Mesendoderm (in vitro differentiated cells): ENCODE measurements around the gene NRXN3.

Experiments used
- DNase-seq: peaks from one replicate; pipeline ENCODE4 v3.0.0; 2013
- H2AK5ac ChIP-seq: 2 replicates; pipeline ENCODE4 v1.6.1; 2013; ENCODE audit warnings: low read length, inconsistent platforms
- H2BK120ac ChIP-seq: 2 replicates; pipeline ENCODE4 v1.6.1; 2013; ENCODE audit warnings: low read depth, mild to moderate bottlenecking, low read length, moderate library complexity, mixed read lengths
- H2BK15ac ChIP-seq: replicated peaks from 2 replicates; pipeline ENCODE4 v1.6.1; 2013; ENCODE audit warnings: low read depth, mild to moderate bottlenecking, moderate library complexity
- H2BK5ac ChIP-seq: 2 replicates; pipeline ENCODE4 v1.6.1; 2013; ENCODE audit warnings: low read length, inconsistent platforms
- H3K18ac ChIP-seq: 2 replicates; pipeline ENCODE4 v1.6.1; 2013; ENCODE audit warnings: mild to moderate bottlenecking, low read length, mixed read lengths
- H3K23ac ChIP-seq: one replicate; pipeline ENCODE4 v1.6.1; 2013; ENCODE audit warnings: low read length
- H3K27ac ChIP-seq: 2 replicates; pipeline ENCODE4 v1.5.1; 2013; ENCODE audit warnings: low read depth, mild to moderate bottlenecking, inconsistent platforms, low read length, moderate library complexity
- H3K27me3 ChIP-seq: 2 replicates; pipeline ENCODE4 v1.6.1; 2013; ENCODE audit warnings: low read length, control low read depth, mild to moderate bottlenecking, inconsistent platforms; ENCODE audit not compliant: insufficient read depth, poor library complexity
- H3K36me3 ChIP-seq: 2 replicates; pipeline ENCODE4 v1.6.1; 2013; ENCODE audit warnings: low read length, inconsistent platforms; ENCODE audit not compliant: control insufficient read depth, insufficient read depth
- H3K4ac ChIP-seq: one replicate; pipeline ENCODE4 v1.6.1; 2013; ENCODE audit warnings: low read depth, mild to moderate bottlenecking, low read length, moderate library complexity
- H3K4me1 ChIP-seq: 2 replicates; pipeline ENCODE4 v1.6.1; 2013; ENCODE audit warnings: low read depth, low read length, inconsistent platforms; ENCODE audit not compliant: control insufficient read depth
- H3K4me2 ChIP-seq: 2 replicates; pipeline ENCODE4 v1.6.1; 2013; ENCODE audit warnings: low read length
- H3K4me3 ChIP-seq: 2 replicates; pipeline ENCODE4 v1.5.1; 2013; ENCODE audit warnings: mild to moderate bottlenecking, low read length
- H3K56ac ChIP-seq: one replicate; pipeline ENCODE4 v1.6.1; 2013; ENCODE audit warnings: low read length
- H3K79me1 ChIP-seq: 2 replicates; pipeline ENCODE4 v1.6.1; 2013; ENCODE audit warnings: low read length, inconsistent platforms
- H3K79me2 ChIP-seq: 2 replicates; pipeline ENCODE4 v1.6.1; 2013; ENCODE audit warnings: mild to moderate bottlenecking, low read length; ENCODE audit not compliant: control insufficient read depth, insufficient read depth
- H3K9ac ChIP-seq: 2 replicates; pipeline ENCODE4 v1.6.1; 2013; ENCODE audit warnings: low read length, inconsistent platforms
- H4K5ac ChIP-seq: one replicate; pipeline ENCODE4 v1.6.1; 2013; ENCODE audit warnings: low read length
- H4K8ac ChIP-seq: one replicate; pipeline ENCODE4 v1.6.1; 2013; ENCODE audit warnings: low read depth, mild to moderate bottlenecking, control low read depth, low read length, moderate library complexity
- WGBS: extraction: QIAGEN DNeasy Blood & Tissue Kit; methylation state at CpG from one replicate; pipeline ENCODE4 v1.1.7; 2013; ENCODE audit warnings: low lambda C conversion rate, missing lambda C conversion rate; ENCODE audit not compliant: insufficient coverage; ENCODE audit errors: extremely low coverage; 5-methylcytosine and 5-hydroxymethylcytosine counted together

NRXN3 gene

DNA sequence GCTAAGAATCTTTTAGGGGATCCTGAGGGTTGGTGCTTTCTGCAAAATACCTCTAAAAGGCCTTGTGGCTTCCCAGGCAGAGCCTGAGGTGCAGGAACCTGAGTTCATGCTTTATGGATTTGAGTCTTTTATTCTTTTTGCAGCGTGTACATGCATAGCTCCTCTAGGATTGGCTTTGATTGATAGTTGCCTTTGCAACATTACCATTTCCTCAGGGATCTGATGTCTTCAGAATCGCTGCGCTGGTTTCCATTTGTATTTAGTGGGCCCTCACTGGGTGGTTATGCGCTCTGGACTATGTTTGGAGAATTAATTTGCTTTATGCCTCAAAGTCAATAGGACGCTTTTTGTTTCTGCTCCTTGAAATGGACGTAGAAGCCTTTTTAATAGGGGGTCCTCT, 16.1 kb downstream of the NRXN3 start:
- Histone ChIP-seq H3K4me1 (no peaks in the 10 kb centered on the region), H2BK5ac (no peak overlapping the region), H3K4ac (no peak overlapping the region), H3K79me1 (no peaks in the 10 kb centered on the region), H3K4me3 (no peak overlapping the region), H2BK120ac (no peak overlapping the region), H3K36me3 (no peaks in the 10 kb centered on the region), H4K5ac (no peak overlapping the region), H2AK5ac (no peak overlapping the region), H3K56ac (no peak overlapping the region), H2BK15ac (no peak overlapping the region), H3K27me3 (no peaks in the 10 kb centered on the region), H3K27ac (no peak overlapping the region), H3K4me2 (no peak overlapping the region), H3K79me2 (no peaks in the 10 kb centered on the region), H3K18ac (no peak overlapping the region), H3K23ac (no peak overlapping the region), H3K9ac (no peak overlapping the region), H4K8ac (no peak overlapping the region)
- DNase-seq = no peak
- no CpG with 5 or more reads among the region's 6 CpGs for whole genome bisulfite sequencing

DNA sequence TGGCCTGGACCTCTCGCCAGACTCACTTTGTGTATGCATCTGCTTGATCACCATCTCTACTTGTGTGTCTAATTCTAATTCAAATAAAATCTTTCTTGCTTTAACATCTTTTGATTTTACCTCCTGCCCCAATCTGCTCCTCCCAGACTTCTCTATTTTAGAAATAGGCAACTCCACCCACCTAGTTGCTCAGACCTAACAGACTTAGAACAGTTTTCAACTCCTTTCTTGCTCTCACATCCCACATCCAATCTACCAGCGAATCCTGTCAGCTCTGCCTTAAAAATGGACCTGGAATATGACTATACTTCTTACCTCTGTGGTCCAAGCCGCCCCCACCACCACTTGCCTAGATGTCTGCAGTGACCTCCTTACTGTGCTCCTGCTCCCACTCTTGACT, 18.7 kb downstream of the NRXN3 start:
- H4K8ac ChIP-seq = no peak overlapping the region
- H3K79me1 ChIP-seq = no peaks in the 10 kb centered on the region
- H3K18ac ChIP-seq = no peak overlapping the region
- H2AK5ac ChIP-seq = no peak overlapping the region
- H3K4me2 ChIP-seq = no peak overlapping the region
- H4K5ac ChIP-seq = no peak overlapping the region
- H2BK15ac ChIP-seq = no peak overlapping the region
- H3K4me3 ChIP-seq = no peak overlapping the region
- H3K79me2 ChIP-seq = no peaks in the 10 kb centered on the region
- no CpG with 5 or more reads among the region's 3 CpGs for whole genome bisulfite sequencing
- no peaks in the 10 kb centered on the region for H3K4me1 ChIP-seq
- DNase-seq = no peak
- no peak overlapping the region for H3K56ac ChIP-seq
- H3K27ac ChIP-seq = no peak overlapping the region
- H3K27me3 ChIP-seq = no peaks in the 10 kb centered on the region
- no peak overlapping the region for H2BK5ac ChIP-seq
- no peak overlapping the region for H3K9ac ChIP-seq
- H2BK120ac ChIP-seq = no peak overlapping the region
- no peaks in the 10 kb centered on the region for H3K36me3 ChIP-seq
- no peak overlapping the region for H3K4ac ChIP-seq
- H3K23ac ChIP-seq = no peak overlapping the region

DNA sequence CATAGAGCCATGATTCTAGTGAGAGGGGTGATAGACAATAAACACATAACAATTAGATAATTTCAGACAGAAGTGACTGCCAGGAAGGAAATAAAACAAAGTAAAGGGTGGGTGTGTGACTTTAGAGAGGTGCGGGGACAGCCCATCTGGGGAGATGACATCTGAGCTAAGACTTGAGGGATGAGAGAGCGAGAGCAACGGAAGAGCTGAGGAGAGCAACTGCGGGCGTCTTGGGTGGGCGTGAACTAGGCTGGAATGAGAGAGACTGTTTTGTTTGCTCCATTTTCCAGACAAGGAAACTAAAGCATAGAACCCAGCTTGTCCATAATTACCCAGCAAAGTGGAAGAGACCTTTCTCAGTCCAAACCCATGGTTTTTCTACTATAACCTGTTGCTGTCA, 25.3 kb downstream of the NRXN3 start:
- no peak overlapping the region for H3K9ac ChIP-seq
- H3K23ac ChIP-seq = no peak overlapping the region
- H3K27ac ChIP-seq = no peak overlapping the region
- H3K18ac ChIP-seq = no peak overlapping the region
- no peak overlapping the region for H3K4ac ChIP-seq
- H3K4me3 ChIP-seq = no peak overlapping the region
- H3K36me3 ChIP-seq = no peaks in the 10 kb centered on the region
- no peak overlapping the region for H4K5ac ChIP-seq
- no peak overlapping the region for H2BK120ac ChIP-seq
- no peaks in the 10 kb centered on the region for H3K4me1 ChIP-seq
- H4K8ac ChIP-seq = no peak overlapping the region
- DNase-seq = no peak
- no peak overlapping the region for H2BK15ac ChIP-seq
- no peaks in the 10 kb centered on the region for H3K79me1 ChIP-seq
- no peak overlapping the region for H2BK5ac ChIP-seq
- H3K27me3 ChIP-seq = no peaks in the 10 kb centered on the region
- no peak overlapping the region for H3K56ac ChIP-seq
- WGBS = no CpG with 5 or more reads among the region's 6 CpGs
- no peaks in the 10 kb centered on the region for H3K79me2 ChIP-seq
- no peak overlapping the region for H3K4me2 ChIP-seq
- no peak overlapping the region for H2AK5ac ChIP-seq

DNA sequence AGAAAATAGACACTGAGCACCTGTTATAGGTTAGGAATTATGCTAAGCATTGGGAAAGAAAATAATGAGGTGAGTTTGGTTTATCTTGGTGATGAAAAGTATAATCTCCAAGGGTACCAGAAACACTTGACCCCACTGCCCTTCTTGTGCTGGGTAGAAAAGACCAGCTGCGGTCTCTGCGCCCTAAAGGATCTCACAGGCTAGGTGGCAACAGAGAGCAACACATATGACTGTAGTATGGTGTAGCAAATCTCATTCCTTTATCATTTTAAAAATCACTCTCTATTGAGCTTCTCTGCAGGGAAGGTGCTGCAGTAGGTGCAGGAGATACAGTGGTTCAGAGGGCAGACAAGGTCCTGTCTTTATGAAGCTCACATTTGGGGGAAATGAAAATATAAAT, 26.1 kb downstream of the NRXN3 start:
- no peak overlapping the region for H3K4ac ChIP-seq
- H3K56ac ChIP-seq = no peak overlapping the region
- H3K27me3 ChIP-seq = no peaks in the 10 kb centered on the region
- H3K36me3 ChIP-seq = no peaks in the 10 kb centered on the region
- H2BK120ac ChIP-seq = no peak overlapping the region
- no peak overlapping the region for H3K23ac ChIP-seq
- H3K4me2 ChIP-seq = no peak overlapping the region
- no peak overlapping the region for H3K27ac ChIP-seq
- peak; percentile 7 for DNase-seq
- no peak overlapping the region for H2BK15ac ChIP-seq
- no peak overlapping the region for H2AK5ac ChIP-seq
- no peaks in the 10 kb centered on the region for H3K79me2 ChIP-seq
- H4K5ac ChIP-seq = no peak overlapping the region
- H2BK5ac ChIP-seq = no peak overlapping the region
- H3K4me1 ChIP-seq = no peaks in the 10 kb centered on the region
- no peak overlapping the region for H3K9ac ChIP-seq
- no peak overlapping the region for H3K4me3 ChIP-seq
- no peak overlapping the region for H3K18ac ChIP-seq
- H3K79me1 ChIP-seq = no peaks in the 10 kb centered on the region
- H4K8ac ChIP-seq = no peak overlapping the region
- WGBS = no CpG with 5 or more reads among the region's 2 CpGs

DNA sequence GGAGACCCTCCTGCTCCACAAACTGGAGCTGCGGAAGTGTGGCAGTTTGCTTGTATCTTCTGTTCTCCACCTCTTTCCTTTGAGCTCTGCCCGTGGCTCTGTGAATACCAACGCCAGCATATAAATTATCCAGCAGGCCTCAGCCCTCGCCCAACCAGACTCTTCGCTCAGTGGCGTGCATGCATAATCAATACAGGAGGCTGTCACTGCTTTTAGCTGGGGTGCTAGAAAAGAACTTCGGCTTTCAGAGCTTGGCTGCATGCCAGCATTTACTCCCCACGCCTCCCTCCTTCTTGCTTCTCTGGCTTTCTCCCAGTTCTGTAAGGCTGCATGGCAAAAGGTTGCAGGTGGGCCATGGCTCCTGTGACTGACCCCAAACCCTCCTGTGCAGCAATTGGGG, 26.9 kb downstream of the NRXN3 start:
- WGBS = no CpG with 5 or more reads among the region's 8 CpGs
- H3K27me3 ChIP-seq = no peaks in the 10 kb centered on the region

DNA sequence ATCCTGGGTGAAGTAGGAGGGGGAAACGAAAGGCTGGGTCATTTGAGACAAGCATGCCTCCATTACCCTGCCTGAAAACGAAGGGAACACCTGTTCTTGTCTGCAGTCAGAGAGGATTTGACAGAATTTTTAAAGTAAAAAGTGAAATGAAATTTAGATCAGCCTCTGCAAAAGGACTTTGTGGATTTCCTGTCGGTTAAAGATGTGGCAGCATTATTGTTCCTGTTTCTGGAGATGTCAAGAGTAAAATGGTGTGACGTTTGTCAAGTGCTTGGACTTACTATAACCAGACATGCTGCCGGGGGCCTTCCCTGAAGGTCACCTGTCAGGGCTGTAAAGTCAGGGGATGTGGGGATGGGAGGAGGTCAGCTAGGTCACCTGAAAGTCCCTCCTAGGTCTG, 32.0 kb downstream of the NRXN3 start:
- no CpG with 5 or more reads among the region's 5 CpGs for WGBS
- H2BK5ac ChIP-seq = no peak overlapping the region
- H3K36me3 ChIP-seq = no peaks in the 10 kb centered on the region
- H3K27me3 ChIP-seq = no peaks in the 10 kb centered on the region
- H3K4me1 ChIP-seq = no peaks in the 10 kb centered on the region
- no peak overlapping the region for H3K4me2 ChIP-seq
- H3K79me1 ChIP-seq = no peaks in the 10 kb centered on the region
- no peak overlapping the region for H3K4me3 ChIP-seq
- no peak overlapping the region for H3K4ac ChIP-seq
- no peak overlapping the region for H4K8ac ChIP-seq
- H3K18ac ChIP-seq = no peak overlapping the region
- H3K79me2 ChIP-seq = no peaks in the 10 kb centered on the region
- no peak overlapping the region for H2BK120ac ChIP-seq
- no peak overlapping the region for H3K27ac ChIP-seq
- H3K9ac ChIP-seq = no peak overlapping the region
- no peak overlapping the region for H2BK15ac ChIP-seq
- no peak for DNase-seq
- no peak overlapping the region for H3K56ac ChIP-seq
- no peak overlapping the region for H3K23ac ChIP-seq
- H2AK5ac ChIP-seq = no peak overlapping the region
- no peak overlapping the region for H4K5ac ChIP-seq

More for the DNA sequence above, 26.9 kb downstream of the NRXN3 start:
- Histone ChIP-seq H4K5ac (no peak overlapping the region), H3K4ac (no peak overlapping the region), H3K18ac (no peak overlapping the region), H4K8ac (no peak overlapping the region), H3K79me1 (no peaks in the 10 kb centered on the region), H2BK120ac (no peak overlapping the region), H2AK5ac (no peak overlapping the region), H3K4me1 (no peaks in the 10 kb centered on the region), H3K4me2 (no peak overlapping the region), H3K23ac (no peak overlapping the region), H3K9ac (no peak overlapping the region), H3K4me3 (no peak overlapping the region), H3K36me3 (no peaks in the 10 kb centered on the region), H3K79me2 (no peaks in the 10 kb centered on the region), H3K27ac (no peak overlapping the region), H2BK15ac (no peak overlapping the region), H2BK5ac (no peak overlapping the region), H3K56ac (no peak overlapping the region)
- no peak for DNase-seq
